AG09319 (cell line): ENCODE measurements around the gene SELENOO.

Experiments
- DNase-seq: peaks from one replicate; pipeline ENCODE4 v3.0.0-alpha.2; 2010; ENCODE audit warnings: low read depth; ENCODE audit errors: extremely low read depth
- CTCF ChIP-seq: IDR thresholded peaks from 2 replicates; pipeline ENCODE4 v1.5.1; 2011; ENCODE audit warnings: low read depth, mild to moderate bottlenecking, inconsistent platforms, low read length, moderate library complexity

Gene SELENOO

DNA sequence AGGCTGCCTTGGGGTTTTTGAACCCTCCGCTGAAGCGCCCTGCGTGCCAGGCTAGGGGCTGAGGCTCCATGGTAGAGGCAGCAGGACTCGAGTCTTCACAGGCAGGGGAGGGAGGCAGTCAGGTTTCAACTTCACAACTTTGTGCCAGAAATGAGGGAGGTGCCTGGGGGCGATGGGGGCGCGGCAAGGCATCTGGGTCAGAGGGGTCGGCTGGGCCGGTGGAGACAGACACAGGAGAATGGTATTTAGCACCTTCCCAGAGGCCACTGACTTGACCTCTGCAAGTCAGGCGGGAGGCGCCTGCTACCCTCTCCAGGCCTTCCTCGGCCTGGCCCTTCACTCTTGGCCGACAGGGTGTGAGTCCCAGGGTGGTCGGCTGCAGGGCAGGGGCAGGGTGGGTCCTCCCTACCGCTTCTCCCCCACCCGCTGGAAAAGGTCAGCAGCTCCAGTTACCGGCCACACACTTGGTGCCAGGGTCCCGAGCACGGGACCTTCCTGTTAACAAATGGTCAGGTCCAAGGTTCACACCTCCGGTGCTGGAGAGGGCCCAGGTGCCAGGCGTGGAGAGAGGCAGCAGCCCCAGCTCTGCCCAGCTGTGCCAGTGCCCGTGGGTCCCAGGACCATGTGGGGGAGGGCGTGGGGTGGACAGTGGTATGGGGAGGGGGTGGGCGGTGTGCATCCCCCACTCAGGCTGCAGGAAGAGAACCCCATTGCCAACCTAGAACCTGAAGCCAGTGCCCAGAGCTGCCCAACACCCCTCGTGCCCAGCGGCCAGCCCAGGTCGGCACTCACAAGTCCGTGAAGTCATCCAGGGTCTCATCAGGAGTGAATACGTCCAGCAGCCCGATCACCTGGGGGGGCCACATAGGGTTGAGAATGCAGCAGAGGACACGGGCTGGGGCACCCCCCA is 56.9 kb downstream of the SELENOO start:
- no peak for DNase-seq
- TF ChIP-seq CTCF = no peak

DNA sequence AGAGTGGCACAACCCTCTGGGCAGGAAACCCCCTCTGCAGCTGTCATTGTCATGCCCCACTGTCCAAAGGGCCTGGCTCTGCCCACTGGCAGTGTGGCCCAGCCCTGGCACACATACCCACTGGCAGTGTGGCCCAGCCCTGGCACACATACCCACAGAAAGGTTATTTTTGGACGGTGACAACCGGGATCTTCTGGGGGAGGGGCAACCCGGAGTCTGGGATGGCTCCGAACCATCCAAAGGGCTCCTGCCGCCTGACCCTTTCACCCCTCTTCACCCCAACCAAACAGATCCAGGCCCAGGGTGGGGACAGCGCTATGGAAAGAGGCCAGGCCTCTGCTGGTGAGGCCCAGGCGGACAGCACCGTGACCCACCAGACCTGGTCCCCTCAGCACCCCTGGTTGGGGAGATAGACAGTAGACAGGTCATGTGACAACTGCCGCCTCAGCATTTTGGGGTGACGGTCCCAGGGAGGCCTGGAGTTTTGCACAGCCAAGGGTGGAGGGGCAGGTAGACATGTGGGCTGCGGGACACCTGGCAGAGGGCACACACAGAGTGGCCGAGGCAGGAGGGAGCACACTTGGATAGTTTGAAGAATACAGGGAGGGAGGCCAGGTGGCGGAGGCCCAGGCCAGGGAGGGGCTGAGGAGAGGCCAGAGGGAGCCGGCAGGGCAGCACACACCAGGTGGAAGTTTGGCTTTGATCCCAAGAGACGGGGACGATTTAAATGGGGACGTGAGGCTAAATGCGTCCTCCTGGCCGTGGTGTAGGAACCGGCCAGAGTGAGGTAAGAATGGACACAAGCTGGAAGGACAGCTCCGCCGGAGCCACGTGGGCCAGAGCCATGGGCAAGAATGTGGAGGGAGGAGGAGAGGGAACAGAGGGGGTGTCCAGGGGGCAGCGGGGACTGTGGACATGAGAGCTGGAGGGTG is 57.8 kb downstream of the SELENOO start:
- no peak for DNase-seq
- TF ChIP-seq CTCF = no peak

GRCh38 chr22:50259302-50259701 is 58.5 kb downstream of the SELENOO start:
- no peak for TF ChIP-seq CTCF
- DNase-seq = no peak

GRCh38 chr22:50260434-50260800 is 59.6 kb downstream of the SELENOO start:
- no peak for DNase-seq
- TF ChIP-seq CTCF = no peak

GRCh38 chr22:50260801-50261614 is 60.2 kb downstream of the SELENOO start:
- no peak for TF ChIP-seq CTCF
- DNase-seq = no peak

DNA sequence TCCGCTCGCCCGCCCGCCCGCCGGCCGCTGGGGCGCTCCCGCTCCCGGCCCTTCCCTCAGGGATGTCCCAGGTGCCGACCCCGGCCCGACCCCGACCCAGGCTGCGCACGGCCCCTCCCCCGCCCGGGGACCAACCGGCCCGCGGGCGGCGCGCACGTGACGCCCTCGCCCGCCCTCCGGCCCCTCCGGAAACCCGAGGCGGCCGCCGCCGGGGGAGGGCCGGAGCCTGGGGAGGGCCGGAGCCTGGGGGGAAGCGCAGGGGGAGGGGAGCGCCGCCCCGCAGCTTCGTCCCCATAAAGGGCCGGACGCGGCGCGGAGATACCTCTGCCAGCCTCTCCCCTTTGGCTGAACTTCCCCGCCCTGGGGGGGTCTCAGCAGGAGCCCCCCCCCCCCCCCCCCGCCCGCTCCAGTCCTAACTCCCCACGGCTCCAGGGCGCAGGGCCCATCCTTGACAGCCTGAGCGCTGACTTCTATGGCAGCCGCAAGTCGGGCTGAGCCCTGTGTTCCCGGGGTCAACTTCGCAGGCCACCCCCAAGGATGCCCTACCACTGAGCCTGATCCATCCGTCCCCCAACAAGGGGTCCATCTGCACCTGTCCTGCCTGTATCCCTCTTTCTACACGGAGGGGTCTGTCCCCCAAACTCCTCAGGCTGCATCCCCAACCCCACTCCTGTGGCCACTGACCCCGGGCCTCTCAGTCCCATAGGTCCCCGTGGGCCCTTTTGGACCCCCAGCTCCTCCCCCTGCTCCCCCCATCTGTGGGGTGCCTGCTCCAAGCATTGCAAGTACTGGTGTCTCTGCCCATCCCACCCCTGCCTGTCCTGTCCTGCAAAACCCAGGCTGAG is 61.0 kb downstream of the SELENOO start, which contains the start of gene MAPK12:
Gene MAPK12, minus strand, starts transcription at position 69 of the 845 bp plus-strand sequence. CDS start 174 bp downstream, outside the sequence.
- DNase-seq = no peak

More for the DNA sequence above, 61.0 kb downstream of the SELENOO start, which contains the start of gene MAPK12:
- TF ChIP-seq CTCF = no peak
